Ishikawa (cell line): ENCODE results near the gene FGF23.

ENCODE experiments used
- CEBPB ChIP-seq: IDR thresholded peaks from 2 replicates; pipeline ENCODE4 v1.6.1; 2012
- CREB1 ChIP-seq: IDR thresholded peaks from 2 replicates; pipeline ENCODE4 v1.6.1; 2012; ENCODE audit warnings: low read depth
- EGR1 ChIP-seq: IDR thresholded peaks from 2 replicates; pipeline ENCODE4 v1.6.1; 2012
- EP300 ChIP-seq: IDR thresholded peaks from 2 replicates; pipeline ENCODE4 v1.6.1; 2012; ENCODE audit warnings: borderline replicate concordance
- FOXM1 ChIP-seq: IDR thresholded peaks from 2 replicates; pipeline ENCODE4 v1.6.1; 2012; ENCODE audit warnings: low read depth, borderline replicate concordance
- MAX ChIP-seq: IDR thresholded peaks from 2 replicates; pipeline ENCODE4 v1.6.1; 2012
- NFIC ChIP-seq: IDR thresholded peaks from 2 replicates; pipeline ENCODE4 v1.6.1; 2012
- RAD21 ChIP-seq: IDR thresholded peaks from 2 replicates; pipeline ENCODE4 v1.6.1; 2012; ENCODE audit warnings: low read depth
- TAF1 ChIP-seq: IDR thresholded peaks from 2 replicates; pipeline ENCODE4 v1.6.1; 2012; ENCODE audit warnings: low read depth, mild to moderate bottlenecking
- TCF12 ChIP-seq: IDR thresholded peaks from 2 replicates; pipeline ENCODE4 v1.6.1; 2012; ENCODE audit warnings: low read depth
- TEAD4 ChIP-seq: IDR thresholded peaks from 2 replicates; pipeline ENCODE4 v1.6.1; 2012
- USF1 ChIP-seq: IDR thresholded peaks from 2 replicates; pipeline ENCODE4 v1.6.1; 2012
- YY1 ChIP-seq: IDR thresholded peaks from 2 replicates; pipeline ENCODE4 v1.6.1; 2012; ENCODE audit warnings: low read depth
- ZBTB7A ChIP-seq: IDR thresholded peaks from 2 replicates; pipeline ENCODE4 v1.6.1; 2012; ENCODE audit warnings: low read depth
- TF ChIP-seq, protein P1 (sequence below): IDR thresholded peaks from 2 replicates; pipeline ENCODE4 v1.6.1; 2012; ENCODE audit warnings: low read depth, mild to moderate bottlenecking

Gene FGF23

GRCh38 chr12:4379405-4379804 lies at the start of gene FGF23:
TSS of gene FGF23 (minus strand) at chr12:4379712. CDS start at chr12:4379582, 130 bp downstream.
- peak; percentile 48; the same call in 1 of the 2 replicates for TF ChIP-seq MAX
- no peak for TF ChIP-seq CEBPB

GRCh38 chr12:4424422-4424821 lies 44.9 kb upstream of the FGF23 start:
- TF ChIP-seq USF1 (no peak), TCF12 (no peak), CEBPB (no peak), CREB1 (no peak), TEAD4 (no peak), EP300 (no peak), YY1 (no peak), FOXM1 (no peak), EGR1 (no peak), ZBTB7A (no peak), RAD21 (no peak)
- TF ChIP-seq, protein P1, sequence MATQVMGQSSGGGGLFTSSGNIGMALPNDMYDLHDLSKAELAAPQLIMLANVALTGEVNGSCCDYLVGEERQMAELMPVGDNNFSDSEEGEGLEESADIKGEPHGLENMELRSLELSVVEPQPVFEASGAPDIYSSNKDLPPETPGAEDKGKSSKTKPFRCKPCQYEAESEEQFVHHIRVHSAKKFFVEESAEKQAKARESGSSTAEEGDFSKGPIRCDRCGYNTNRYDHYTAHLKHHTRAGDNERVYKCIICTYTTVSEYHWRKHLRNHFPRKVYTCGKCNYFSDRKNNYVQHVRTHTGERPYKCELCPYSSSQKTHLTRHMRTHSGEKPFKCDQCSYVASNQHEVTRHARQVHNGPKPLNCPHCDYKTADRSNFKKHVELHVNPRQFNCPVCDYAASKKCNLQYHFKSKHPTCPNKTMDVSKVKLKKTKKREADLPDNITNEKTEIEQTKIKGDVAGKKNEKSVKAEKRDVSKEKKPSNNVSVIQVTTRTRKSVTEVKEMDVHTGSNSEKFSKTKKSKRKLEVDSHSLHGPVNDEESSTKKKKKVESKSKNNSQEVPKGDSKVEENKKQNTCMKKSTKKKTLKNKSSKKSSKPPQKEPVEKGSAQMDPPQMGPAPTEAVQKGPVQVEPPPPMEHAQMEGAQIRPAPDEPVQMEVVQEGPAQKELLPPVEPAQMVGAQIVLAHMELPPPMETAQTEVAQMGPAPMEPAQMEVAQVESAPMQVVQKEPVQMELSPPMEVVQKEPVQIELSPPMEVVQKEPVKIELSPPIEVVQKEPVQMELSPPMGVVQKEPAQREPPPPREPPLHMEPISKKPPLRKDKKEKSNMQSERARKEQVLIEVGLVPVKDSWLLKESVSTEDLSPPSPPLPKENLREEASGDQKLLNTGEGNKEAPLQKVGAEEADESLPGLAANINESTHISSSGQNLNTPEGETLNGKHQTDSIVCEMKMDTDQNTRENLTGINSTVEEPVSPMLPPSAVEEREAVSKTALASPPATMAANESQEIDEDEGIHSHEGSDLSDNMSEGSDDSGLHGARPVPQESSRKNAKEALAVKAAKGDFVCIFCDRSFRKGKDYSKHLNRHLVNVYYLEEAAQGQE, result no peak

GRCh38 chr12:4423528-4424195 lies 44.1 kb upstream of the FGF23 start:
- no peak for TF ChIP-seq YY1
- no peak for TF ChIP-seq CREB1
- TF ChIP-seq FOXM1, result no peak
- no peak for TF ChIP-seq EP300
- TF ChIP-seq EGR1, result no peak
- no peak for TF ChIP-seq USF1
- TF ChIP-seq, protein P1, result no peak

GRCh38 chr12:4422985-4423384 lies 43.5 kb upstream of the FGF23 start:
- TF ChIP-seq CREB1, result no peak
- TF ChIP-seq ZBTB7A, result no peak
- TF ChIP-seq TCF12, result no peak
- no peak for TF ChIP-seq YY1

DNA sequence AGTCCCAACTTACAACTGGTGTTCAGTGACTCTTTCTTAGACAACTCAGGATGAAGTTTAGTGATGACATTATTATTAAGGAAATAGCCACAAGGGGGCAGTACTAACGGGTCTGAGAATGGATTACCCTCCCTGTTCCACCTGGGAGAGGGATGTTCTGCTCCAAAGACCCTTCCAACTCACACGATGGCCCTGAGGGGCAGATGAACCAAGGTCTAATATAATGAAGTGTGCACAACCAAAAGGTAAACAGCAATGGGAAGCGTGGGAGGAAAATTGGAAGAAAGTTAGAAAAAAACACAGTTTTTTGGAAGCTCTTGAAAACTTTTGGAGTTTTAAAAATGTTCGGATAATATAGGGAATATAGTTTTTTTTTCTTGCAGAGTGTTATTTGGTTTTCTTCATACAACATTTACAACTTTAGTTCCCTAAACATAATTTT lies 42.1 kb upstream of the FGF23 start:
- peak; percentile 64 for TF ChIP-seq RAD21
- no peak for TF ChIP-seq FOXM1
- TF ChIP-seq CREB1, result no peak

GRCh38 chr12:4420138-4420670 lies 40.7 kb upstream of the FGF23 start:
- TF ChIP-seq NFIC (no peak), TEAD4 (no peak), CREB1 (no peak), TCF12 (no peak), TAF1 (no peak), FOXM1 (no peak), CEBPB (no peak), EP300 (no peak), RAD21 (no peak), EGR1 (no peak), ZBTB7A (no peak), YY1 (no peak), MAX (no peak), USF1 (no peak)
- TF ChIP-seq, protein P1, result no peak
